Muscle of leg (tissue), 16 donors: ENCODE measurements around the gene ZNF793. TPM values are rescaled to one million over a fixed set of nuclear protein-coding genes. Genes with fewer than 3 reads are reported as not detected.

Experiments
- DNase-seq: peaks from one replicate; pipeline ENCODE4 v3.0.0; 2013
- H3K27ac ChIP-seq: one replicate; pipeline ENCODE4 v1.5.1; 2013; ENCODE audit warnings: mild to moderate bottlenecking, low read length, control low read depth
- H3K27me3 ChIP-seq: one replicate; pipeline ENCODE4 v1.6.1; 2013; ENCODE audit warnings: low read length; ENCODE audit not compliant: control insufficient read depth, insufficient read depth
- H3K36me3 ChIP-seq: one replicate; pipeline ENCODE4 v1.6.1; 2013; ENCODE audit warnings: low read length; ENCODE audit not compliant: control insufficient read depth, insufficient read depth
- H3K4me1 ChIP-seq: one replicate; pipeline ENCODE4 v1.6.1; 2013; ENCODE audit warnings: low read length; ENCODE audit not compliant: control insufficient read depth, insufficient read depth
- H3K4me3 ChIP-seq: one replicate; pipeline ENCODE4 v1.5.1; 2013; ENCODE audit warnings: low read length, control low read depth
- H3K9me3 ChIP-seq: replicated peaks from 2 replicates; pipeline ENCODE4 v1.6.1; 2013; ENCODE audit warnings: low read depth, low read length; ENCODE audit not compliant: control insufficient read depth
- whole genome bisulfite sequencing: methylation state at CpG from one replicate; pipeline ENCODE4 v1.1.5; 2013; ENCODE audit warnings: missing lambda C conversion rate; ENCODE audit not compliant: insufficient coverage; 5-methylcytosine and 5-hydroxymethylcytosine counted together
- long read RNA-seq, 11 donors: transcript quantifications; one replicate each; lab custom pipeline, GENCODE V29; 2026
- polyA plus RNA-seq, 8 donors: library from polyadenylated mRNA; unstranded; fragments of 120-200 nt; gene quantifications; one replicate each; pipeline versions ENCODE4 v1.2.1 to v1.2.3, GENCODE V29; 2013; ENCODE audit warnings: inconsistent platforms in 1 of 8, low replicate concordance in 1 of 8; ENCODE audit not compliant: insufficient read length in 8 of 8, insufficient read depth in 1 of 8
- total RNA-seq: library from RNA; stranded (reverse); fragments of 120-200 nt; gene quantifications from one replicate; pipeline ENCODE4 v1.2.4, GENCODE V29; 2013

Gene ZNF793
- total RNA-seq = 7.0 TPM
- polyA plus RNA-seq = 10 to 100 TPM in 3 of 8 donors, 1 to 10 TPM in 5; 7.4 to 11.7 (median 8.5) TPM
- long read RNA-seq, donor 1 = 0 reads
- long read RNA-seq, donor 2 = 0 reads
- long read RNA-seq, donor 3 = 0 reads
- long read RNA-seq, donor 4, partial matches to known transcripts = 0 of 1 reads
- long read RNA-seq, donor 4, other reads (novel, unspliced or antisense) = 0 of 1 reads
- long read RNA-seq, donor 5 = 0 reads
- long read RNA-seq, donor 6 = 0 reads
- long read RNA-seq, donor 7 = 0 reads
- long read RNA-seq, donor 8, partial matches to known transcripts = 0 of 1 reads
- long read RNA-seq, donor 8, other reads (novel, unspliced or antisense) = 0 of 1 reads
- long read RNA-seq, donor 9 = 0 reads
- long read RNA-seq, donor 10 = 0 reads
- long read RNA-seq, donor 11 = 0 reads

DNA sequence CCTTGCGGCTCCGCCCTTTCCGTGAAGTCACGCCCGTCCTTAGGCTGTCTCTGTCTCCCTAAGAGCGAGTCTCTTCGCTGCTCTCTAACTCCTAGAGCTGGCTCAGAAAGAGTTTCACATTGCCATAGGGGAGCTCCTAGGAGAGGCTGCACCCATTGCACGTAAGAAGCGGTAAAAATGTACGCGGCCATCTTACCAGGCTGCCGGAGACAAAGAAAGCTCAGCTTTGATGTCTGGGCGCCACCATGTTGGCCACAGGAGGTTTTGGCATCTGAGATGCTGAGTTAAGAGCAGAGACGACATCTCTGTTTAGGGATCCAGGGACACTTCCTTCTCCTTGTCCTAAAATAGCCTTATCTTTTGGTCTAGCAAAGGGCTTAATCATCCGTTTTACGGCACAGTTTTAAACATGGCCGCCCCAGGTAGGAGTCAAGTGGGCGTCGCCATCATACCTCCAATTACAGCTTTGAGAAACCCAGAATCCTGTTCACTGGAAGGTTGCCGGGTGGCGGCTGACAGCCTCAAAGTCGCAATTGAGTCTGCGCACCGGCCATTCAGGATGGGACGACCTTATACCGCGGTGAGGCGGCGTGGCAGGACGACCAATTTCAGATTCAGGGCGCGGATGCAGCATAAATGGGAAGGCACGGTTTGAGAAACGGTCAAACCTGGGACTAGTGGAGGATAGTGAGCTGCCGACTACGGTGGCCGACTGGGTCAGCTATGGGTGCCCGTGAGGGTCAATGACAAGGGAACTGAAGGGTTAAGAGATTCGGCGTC, at the start of gene ZNF793:
Gene ZNF793, plus strand, starts transcription at position 553 of the 780 bp plus-strand sequence. CDS start 16,501 bp downstream, outside the sequence.
- H3K4me3 ChIP-seq = peak within 1 kb of the TSS; percentile 91
- H3K9me3 ChIP-seq = no peaks in the 10 kb centered on the region
- peaks cover 9% of the 10 kb centered on the region for H3K4me1 ChIP-seq
- no peaks in the 10 kb centered on the region for H3K27me3 ChIP-seq
- under 1% methylated on average over 40 of the region's 40 CpGs for WGBS
- H3K36me3 ChIP-seq = peaks cover 6% of the 10 kb centered on the region
- peak within 1 kb of the TSS; percentile 99 for H3K27ac ChIP-seq
- peak; percentile 93 for DNase-seq

DNA sequence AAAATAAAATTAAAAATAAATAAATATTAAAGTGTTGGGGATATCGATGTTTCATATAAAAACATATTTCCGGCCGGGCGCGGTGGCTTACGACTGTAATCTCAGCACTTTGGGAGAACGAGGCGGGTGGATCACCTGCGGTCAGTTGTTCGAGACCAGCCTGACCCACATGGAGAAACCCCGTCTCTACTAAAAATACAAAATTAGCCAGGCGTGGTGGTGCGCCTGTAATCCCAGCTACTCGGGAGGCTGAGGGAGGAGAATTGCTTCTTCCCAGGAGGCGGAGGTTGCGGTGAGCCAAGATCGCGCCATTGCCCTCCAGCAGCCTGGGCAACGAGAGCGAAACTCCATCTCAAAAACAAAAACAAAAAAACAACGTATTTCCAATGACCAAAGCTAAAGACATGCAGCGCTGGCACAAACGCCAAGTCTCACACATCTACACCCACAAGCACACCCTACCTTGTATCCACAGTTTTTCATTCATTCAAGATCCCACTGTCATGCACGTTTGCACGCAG, 40.4 kb upstream of the ZNF793 start:
- Histone ChIP-seq H3K4me3 (peak overlapping the region; percentile 88), H3K9me3 (peaks cover 6% of the 10 kb centered on the region), H3K27ac (peak overlapping the region; percentile 98), H3K27me3 (no peaks in the 10 kb centered on the region), H3K36me3 (peaks cover 17% of the 10 kb centered on the region), H3K4me1 (peaks cover 14% of the 10 kb centered on the region)
- no peak for DNase-seq
- 35% methylated on average over 16 of the region's 25 CpGs for WGBS

DNA sequence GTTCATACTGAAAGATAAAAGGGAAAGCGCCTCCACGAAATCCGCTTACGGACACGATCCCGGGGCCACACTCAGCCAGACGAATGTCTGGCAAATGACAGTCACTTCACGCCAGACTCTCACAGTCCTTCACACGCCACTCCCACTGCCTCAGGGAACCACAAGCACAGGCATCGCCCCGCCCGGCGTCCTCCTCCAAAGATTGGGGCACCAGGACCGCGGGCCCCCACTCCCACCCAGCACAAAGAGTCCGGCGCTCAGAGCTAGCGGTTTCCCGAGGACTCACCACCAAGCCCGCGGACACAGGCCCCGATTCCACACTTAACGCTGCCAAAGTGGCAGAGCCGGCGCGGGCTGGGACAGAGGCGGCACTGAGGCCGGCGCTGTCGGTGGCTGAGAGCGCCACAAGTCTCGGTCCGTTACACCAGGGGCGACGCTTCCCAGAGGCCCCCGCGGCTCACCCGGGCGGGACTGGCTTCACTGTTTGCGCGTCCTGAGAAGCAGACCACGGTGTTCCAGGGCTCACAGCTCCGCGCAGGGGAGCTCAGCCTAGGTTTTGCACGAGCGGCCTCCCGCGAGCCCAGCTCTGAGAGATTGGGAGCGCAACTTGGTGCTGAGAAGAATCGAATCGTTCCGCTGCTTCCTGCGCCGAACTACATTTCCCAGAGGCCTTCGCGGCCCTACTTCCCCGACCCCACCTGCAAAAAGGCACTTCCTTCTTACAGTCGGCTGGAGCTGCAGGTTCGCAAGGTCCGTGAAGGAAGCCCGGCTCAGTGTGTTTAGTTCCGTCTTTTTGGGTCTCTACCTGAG, 39.7 kb upstream of the ZNF793 start, which contains the start of gene ZNF569:
Gene ZNF569, minus strand, starts transcription at position 647 of the 810 bp plus-strand sequence. CDS start 22,523 bp downstream, outside the sequence.
- H3K36me3 ChIP-seq = peaks cover 17% of the 10 kb centered on the region
- H3K4me3 ChIP-seq = peak within 1 kb of the TSS; percentile 88
- H3K4me1 ChIP-seq = peaks cover 14% of the 10 kb centered on the region
- whole genome bisulfite sequencing = under 1% methylated on average over 49 of the region's 62 CpGs
- H3K27me3 ChIP-seq = no peaks in the 10 kb centered on the region
- H3K9me3 ChIP-seq = no peaks in the 10 kb centered on the region
- DNase-seq = peak; percentile 98
- peak within 1 kb of the TSS; percentile 98 for H3K27ac ChIP-seq

DNA sequence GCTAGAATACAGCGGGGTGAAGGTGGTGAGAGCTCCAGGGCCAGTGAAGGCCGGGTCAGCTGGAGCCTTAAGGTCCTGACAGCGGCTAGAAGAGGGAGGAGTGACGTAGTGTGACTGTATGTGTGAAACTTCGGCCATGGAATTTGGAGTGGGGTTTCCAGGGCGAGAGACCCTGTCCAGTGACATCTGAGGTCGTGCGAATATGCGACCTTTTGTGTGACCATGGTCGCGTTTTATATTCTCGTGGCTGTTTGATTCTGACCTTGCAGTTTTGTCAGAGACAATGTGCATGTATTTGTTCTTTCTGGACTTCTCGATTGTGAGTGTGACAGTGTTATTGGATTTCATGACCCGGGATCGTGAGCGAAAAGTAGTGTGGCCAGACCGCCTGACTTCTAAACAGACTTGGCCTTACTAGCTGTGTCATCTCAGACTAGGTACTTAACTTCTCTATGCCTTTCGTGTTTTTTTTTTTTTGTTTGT, 39.1 kb upstream of the ZNF793 start:
- Histone ChIP-seq H3K4me3 (peak overlapping the region; percentile 88), H3K36me3 (peaks cover 19% of the 10 kb centered on the region), H3K9me3 (no peaks in the 10 kb centered on the region), H3K4me1 (peaks cover 14% of the 10 kb centered on the region), H3K27ac (peak overlapping the region; percentile 98), H3K27me3 (no peaks in the 10 kb centered on the region)
- DNase-seq = no peak
- WGBS = 35% methylated on average over 16 of the region's 18 CpGs

DNA sequence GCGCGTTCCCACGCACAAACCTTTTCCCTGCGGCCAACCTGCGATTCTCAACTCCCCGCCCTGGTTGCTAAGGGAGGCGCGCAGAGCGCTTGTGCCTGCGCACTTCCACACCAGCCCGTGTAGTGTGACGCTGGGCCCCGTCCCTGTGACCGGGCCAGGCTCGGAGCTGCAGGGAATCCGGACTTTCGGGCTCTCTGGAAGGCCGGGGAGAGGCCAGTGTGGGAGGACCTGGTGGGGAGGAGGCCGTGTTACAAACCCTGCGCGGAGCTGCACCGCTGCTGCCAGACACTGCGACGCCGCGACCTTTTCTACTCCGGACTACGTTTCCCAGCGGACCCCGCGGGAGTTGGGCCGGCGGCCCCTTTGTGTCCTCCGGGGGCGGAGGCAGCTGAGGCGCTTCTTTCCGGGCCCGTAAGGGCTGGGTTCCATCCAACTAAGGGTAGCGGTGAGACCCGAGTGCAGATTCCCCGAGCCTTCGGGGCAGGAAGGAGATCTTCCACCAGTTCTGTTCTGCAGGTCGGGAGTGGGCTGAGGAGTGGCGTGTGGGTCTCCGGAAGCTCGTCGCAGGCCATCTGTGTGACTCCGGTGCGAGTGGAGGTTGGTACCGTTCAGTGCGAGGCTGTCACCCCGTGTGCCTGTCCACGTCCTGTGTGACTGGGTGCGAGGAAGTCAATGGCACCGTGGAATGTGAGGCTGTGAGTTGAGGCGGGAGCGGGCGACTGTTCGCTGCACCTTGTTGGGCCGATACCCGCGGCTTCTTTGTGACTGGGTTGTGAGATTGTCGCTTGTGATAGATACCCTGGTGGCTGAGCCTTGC, 37.6 kb upstream of the ZNF793 start, which contains the start of gene ZNF570:
Gene ZNF570, plus strand, starts transcription at position 396 of the 817 bp plus-strand sequence. CDS start 999 bp downstream, outside the sequence.
- peak within 1 kb of the TSS; percentile 83 for H3K4me3 ChIP-seq
- H3K27me3 ChIP-seq = no peaks in the 10 kb centered on the region
- H3K9me3 ChIP-seq = peaks cover 3% of the 10 kb centered on the region
- peak within 1 kb of the TSS; percentile 94 for H3K27ac ChIP-seq
- peak; percentile 96 for DNase-seq
- WGBS = under 1% methylated on average over 59 of the region's 63 CpGs
- H3K4me1 ChIP-seq = peaks cover 14% of the 10 kb centered on the region
- peaks cover 19% of the 10 kb centered on the region for H3K36me3 ChIP-seq

DNA sequence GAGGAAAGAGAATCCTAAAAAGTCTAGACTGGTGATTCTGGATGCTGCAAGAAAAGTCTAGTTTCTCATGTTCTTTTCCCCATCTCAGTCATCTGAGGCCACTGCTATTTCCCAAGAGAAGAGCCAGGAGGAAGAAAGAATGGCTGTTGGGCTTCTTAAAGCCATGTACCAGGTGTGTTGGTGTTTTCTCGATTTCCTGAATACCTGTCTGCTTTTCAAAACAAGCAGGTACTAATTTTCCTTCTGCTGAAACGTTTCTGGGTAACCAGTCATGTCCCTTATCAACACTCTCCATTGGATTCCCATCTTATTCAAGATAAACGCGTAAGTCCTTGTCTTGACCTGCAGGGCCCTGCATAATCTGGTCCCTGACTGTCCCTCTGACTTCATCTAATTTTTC, 36.5 kb upstream of the ZNF793 start:
- 91% methylated on average over 1 of the region's 4 CpGs for WGBS
- H3K36me3 ChIP-seq = peaks cover 11% of the 10 kb centered on the region
- H3K4me1 ChIP-seq = peaks cover 14% of the 10 kb centered on the region
- H3K27me3 ChIP-seq = no peaks in the 10 kb centered on the region
- H3K4me3 ChIP-seq = no peak overlapping the region
- H3K27ac ChIP-seq = no peak overlapping the region
- peaks cover 3% of the 10 kb centered on the region for H3K9me3 ChIP-seq
- DNase-seq = no peak

DNA sequence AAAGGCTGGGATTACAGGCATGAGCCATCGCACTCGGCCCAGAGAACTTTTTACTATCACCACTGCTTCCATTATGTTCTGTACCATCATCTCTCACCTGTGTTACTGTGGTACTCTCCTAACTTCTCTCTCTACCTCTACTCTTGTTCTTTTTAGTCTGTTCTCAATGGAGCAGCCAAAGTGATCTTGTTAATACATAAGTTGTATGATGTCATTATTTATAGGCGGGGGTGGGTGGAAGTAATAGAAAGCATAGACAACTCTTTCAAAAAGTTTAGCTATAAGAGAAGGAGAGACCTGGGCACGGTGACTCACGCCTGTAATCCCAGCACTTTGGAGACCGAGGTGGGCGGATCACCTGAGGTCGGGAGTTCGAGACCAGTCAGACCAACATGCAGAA, 34.6 kb upstream of the ZNF793 start:
- no peak overlapping the region for H3K27ac ChIP-seq
- no peaks in the 10 kb centered on the region for H3K27me3 ChIP-seq
- peaks cover 28% of the 10 kb centered on the region for H3K36me3 ChIP-seq
- H3K4me1 ChIP-seq = peaks cover 10% of the 10 kb centered on the region
- 100% methylated on average over 3 of the region's 9 CpGs for WGBS
- H3K9me3 ChIP-seq = peaks cover 6% of the 10 kb centered on the region
- no peak overlapping the region for H3K4me3 ChIP-seq
- DNase-seq = no peak

DNA sequence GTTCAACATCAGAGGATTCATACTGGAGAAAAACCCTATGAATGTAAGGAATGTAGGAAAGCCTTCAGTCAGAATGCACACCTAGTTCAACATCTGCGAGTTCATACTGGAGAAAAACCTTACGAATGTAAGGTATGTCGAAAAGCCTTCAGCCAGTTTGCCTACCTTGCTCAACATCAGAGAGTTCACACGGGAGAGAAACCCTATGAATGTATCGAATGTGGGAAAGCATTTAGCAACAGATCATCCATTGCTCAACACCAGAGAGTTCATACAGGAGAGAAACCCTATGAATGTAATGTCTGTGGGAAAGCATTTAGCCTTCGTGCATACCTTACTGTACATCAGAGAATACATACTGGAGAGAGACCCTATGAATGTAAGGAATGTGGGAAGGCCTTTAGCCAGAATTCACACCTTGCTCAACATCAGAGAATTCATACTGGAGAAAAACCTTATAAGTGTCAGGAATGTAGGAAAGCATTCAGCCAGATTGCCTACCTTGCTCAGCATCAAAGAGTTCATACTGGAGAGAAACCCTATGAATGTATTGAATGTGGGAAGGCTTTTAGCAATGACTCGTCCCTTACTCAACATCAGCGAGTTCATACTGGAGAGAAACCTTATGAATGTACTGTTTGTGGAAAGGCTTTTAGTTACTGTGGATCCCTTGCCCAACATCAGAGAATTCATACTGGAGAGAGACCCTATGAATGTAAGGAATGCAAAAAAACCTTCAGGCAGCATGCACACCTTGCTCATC, 22.2 kb upstream of the ZNF793 start:
- H3K27me3 ChIP-seq = no peaks in the 10 kb centered on the region
- no peaks in the 10 kb centered on the region for H3K4me1 ChIP-seq
- DNase-seq = no peak
- H3K36me3 ChIP-seq = peaks cover 24% of the 10 kb centered on the region
- no peak overlapping the region for H3K4me3 ChIP-seq
- H3K27ac ChIP-seq = no peak overlapping the region
- H3K9me3 ChIP-seq = peaks cover 62% of the 10 kb centered on the region
- 94% methylated on average over 3 of the region's 8 CpGs for WGBS
